DOHH2 (cell line): ENCODE results near the gene RIN2.

Source experiments
- H3F3A ChIP-seq: fragments of 200-600 bp; sonication (generic), shearing (Covaris generic); 2 replicates; pipeline ENCODE4 v1.6.0; 2016; ENCODE audit warnings: antibody characterized with exemption, mild to moderate bottlenecking; ENCODE audit not compliant: control insufficient read depth, insufficient read depth
- H3K27ac ChIP-seq: fragments of 200-600 bp; sonication (generic); 2 replicates; pipeline ENCODE4 v1.5.1; 2014; ENCODE audit warnings: low read depth, mild to moderate bottlenecking, low read length, moderate library complexity
- H3K27me3 ChIP-seq: fragments of 200-600 bp; sonication (generic); 2 replicates; pipeline ENCODE4 v1.6.1; 2014; ENCODE audit warnings: mild to moderate bottlenecking, low read length, mixed read lengths; ENCODE audit not compliant: control insufficient read depth
- H3K36me3 ChIP-seq: fragments of 200-600 bp; sonication (generic); 2 replicates; pipeline ENCODE4 v1.6.1; 2014; ENCODE audit warnings: mild to moderate bottlenecking, low read length, moderate library complexity, mixed read lengths; ENCODE audit not compliant: control insufficient read depth
- H3K4me1 ChIP-seq: fragments of 200-600 bp; sonication (generic); 2 replicates; pipeline ENCODE4 v1.6.1; 2014; ENCODE audit warnings: mild to moderate bottlenecking, low read length, mixed read lengths; ENCODE audit not compliant: control insufficient read depth
- H3K4me2 ChIP-seq: fragments of 200-600 bp; sonication (generic); 2 replicates; pipeline ENCODE4 v1.6.0; 2014; ENCODE audit warnings: mild to moderate bottlenecking, low read length, moderate library complexity
- H3K4me3 ChIP-seq: fragments of 200-600 bp; sonication (generic); 2 replicates; pipeline ENCODE4 v1.5.1; 2014; ENCODE audit warnings: mild to moderate bottlenecking, low read length, mixed read lengths
- H3K79me2 ChIP-seq: fragments of 200-600 bp; sonication (generic); 2 replicates; pipeline ENCODE4 v1.6.1; 2014; ENCODE audit warnings: mild to moderate bottlenecking, low read length, mixed read lengths; ENCODE audit not compliant: control insufficient read depth
- H3K9me2 ChIP-seq: fragments of 200-600 bp; sonication (generic); replicated peaks from 2 replicates; pipeline ENCODE4 v1.6.1; 2014; ENCODE audit warnings: mild to moderate bottlenecking, low read length, mixed read lengths; ENCODE audit not compliant: control insufficient read depth
- H3K9me3 ChIP-seq: fragments of 200-600 bp; sonication (generic); 2 replicates; pipeline ENCODE4 v1.6.1; 2014; ENCODE audit warnings: antibody characterized with exemption, low read length, mixed read lengths; ENCODE audit not compliant: control insufficient read depth, insufficient read depth
- H4K20me1 ChIP-seq: fragments of 200-600 bp; sonication (generic); 2 replicates; pipeline ENCODE4 v1.6.0; 2014; ENCODE audit warnings: low read depth, mild to moderate bottlenecking, antibody characterized with exemption, low read length, moderate library complexity; ENCODE audit not compliant: control insufficient read depth, insufficient read depth
- CTCF ChIP-seq: fragments of 200-600 bp; sonication (generic); IDR thresholded peaks from one replicate; pipeline ENCODE4 v1.5.1; 2014; ENCODE audit warnings: antibody characterized with exemption, mild to moderate bottlenecking, low read depth, low read length; ENCODE audit not compliant: poor library complexity, severe bottlenecking
- EZH2phosphoT487 ChIP-seq: fragments of 200-600 bp; sonication (generic); IDR thresholded peaks from 2 replicates; pipeline ENCODE4 v1.6.1; 2017; ENCODE audit warnings: borderline replicate concordance, mild to moderate bottlenecking, antibody characterized with exemption, low read length, moderate library complexity, mixed read lengths

Gene RIN2

GRCh38 chr20:19773471-19773870 is 15.4 kb downstream of the RIN2 start:
- no peaks in the 10 kb centered on the region for H3F3A ChIP-seq
- H3K4me2 ChIP-seq, result no peak overlapping the region
- H3K27me3 ChIP-seq, result peaks cover 3% of the 10 kb centered on the region; the same call in 1 of the 2 replicates
- no peaks in the 10 kb centered on the region for H4K20me1 ChIP-seq
- no peaks in the 10 kb centered on the region for H3K79me2 ChIP-seq
- no peak for TF ChIP-seq EZH2phosphoT487
- TF ChIP-seq CTCF, result no peak
- H3K4me3 ChIP-seq, result no peak overlapping the region
- H3K36me3 ChIP-seq, result no peaks in the 10 kb centered on the region
- no peaks in the 10 kb centered on the region for H3K9me3 ChIP-seq
- no peaks in the 10 kb centered on the region for H3K9me2 ChIP-seq
- H3K27ac ChIP-seq, result no peak overlapping the region
- no peaks in the 10 kb centered on the region for H3K4me1 ChIP-seq

- Histone ChIP-seq H3K4me2 (no peak overlapping the region), H3K4me1 (no peaks in the 10 kb centered on the region), H3K9me3 (no peaks in the 10 kb centered on the region), H3K4me3 (no peak overlapping the region), H4K20me1 (no peaks in the 10 kb centered on the region), H3K9me2 (no peaks in the 10 kb centered on the region), H3K27me3 (peaks cover 11% of the 10 kb centered on the region), H3K79me2 (no peaks in the 10 kb centered on the region), H3F3A (no peaks in the 10 kb centered on the region), H3K27ac (no peak overlapping the region), H3K36me3 (no peaks in the 10 kb centered on the region)
- TF ChIP-seq CTCF (no peak), EZH2phosphoT487 (no peak)
Observed at GRCh38 chr20:19774135-19774933, 16.3 kb downstream of the RIN2 start.

- H3K27ac ChIP-seq, result no peak overlapping the region
Observed at GRCh38 chr20:19775353-19776253, 17.5 kb downstream of the RIN2 start.

More at GRCh38 chr20:19775353-19776253, 17.5 kb downstream of the RIN2 start:
- Histone ChIP-seq H3K27me3 (peaks cover 17% of the 10 kb centered on the region), H4K20me1 (no peaks in the 10 kb centered on the region), H3K9me2 (no peaks in the 10 kb centered on the region), H3K79me2 (no peaks in the 10 kb centered on the region), H3K4me3 (no peak overlapping the region), H3K36me3 (no peaks in the 10 kb centered on the region), H3K9me3 (no peaks in the 10 kb centered on the region), H3F3A (no peaks in the 10 kb centered on the region), H3K4me2 (no peak overlapping the region), H3K4me1 (no peaks in the 10 kb centered on the region)
- TF ChIP-seq CTCF (no peak), EZH2phosphoT487 (no peak)
